Naive thymus-derived CD8-positive, alpha-beta T cell (primary cell): Measurements from ENCODE around the gene UPF3A. TPM values are rescaled to one million over a fixed set of nuclear protein-coding genes. Genes with fewer than 3 reads are reported as not detected.
"Not testable (repeated sequence)": the region's sequence is repeated elsewhere in the genome, so short reads cannot be mapped to it uniquely, and the experiment has no call there.

Experiments
- ATAC-seq, 2 donors: fragments of 150-1000 bp; cut with Tn5 transposase in 1 of 2; sonication (Bioruptor Pico), chemical (Tn5 transposase) in 1 of 2; 1 replicate in 1 of 2; 2 replicates in 1 of 2; pipeline ENCODE4 v1.10.0; 2021; ENCODE audit warnings: mild to moderate bottlenecking in 2 of 2, moderate library complexity in 2 of 2
- POLR2A ChIA-PET: fragments of 350-600 bp; sonication (Branson Sonifier 250); formaldehyde crosslinking; loops from one replicate; lab custom pipeline; 2021; ENCODE audit warnings: antibody characterized with exemption; lab: Charles Lee
- DNase-seq, 10 donors: peaks; one replicate each; pipeline versions ENCODE4 v3.0.0 to v3.0.0-alpha.2; 2020 to 2022
- H3K27ac Mint-ChIP-seq, 10 donors: one replicate each; pipeline ENCODE4 v1.8.0; 2020 to 2022; ENCODE audit warnings: mild to moderate bottlenecking in 10 of 10, mixed read lengths in 10 of 10, moderate library complexity in 4 of 10, inconsistent platforms in 1 of 10
- H3K27me3 Mint-ChIP-seq, 5 donors: one replicate each; pipeline ENCODE4 v1.8.0; 2021 to 2022; ENCODE audit warnings: mixed read lengths in 5 of 5
- H3K36me3 Mint-ChIP-seq, 3 donors: one replicate each; pipeline ENCODE4 v1.8.0; 2020 to 2022; ENCODE audit warnings: mixed read lengths in 3 of 3, mild to moderate bottlenecking in 2 of 3, inconsistent platforms in 1 of 3
- H3K4me1 Mint-ChIP-seq, 4 donors: one replicate each; pipeline ENCODE4 v1.8.0; 2021 to 2022; ENCODE audit warnings: mixed read lengths in 4 of 4
- H3K4me3 Mint-ChIP-seq, 10 donors: one replicate each; pipeline ENCODE4 v1.8.0; 2020 to 2022; ENCODE audit warnings: mild to moderate bottlenecking in 10 of 10, mixed read lengths in 10 of 10, moderate library complexity in 6 of 10, inconsistent platforms in 1 of 10
- H3K9me3 Mint-ChIP-seq, 9 donors: one replicate each; pipeline ENCODE4 v1.8.0; 2020 to 2022; ENCODE audit warnings: mixed read lengths in 9 of 9, mild to moderate bottlenecking in 3 of 9, inconsistent platforms in 1 of 9, moderate library complexity in 1 of 9
- polyA plus RNA-seq, 3 donors: library from polyadenylated mRNA; unstranded; fragments of 300-500 nt; fragmentation: Illumina TruSeq; gene quantifications; one replicate each; pipeline ENCODE4 v1.2.3, GENCODE V29; 2021
- total RNA-seq, 8 experiments: library from RNA in 2 of 8; stranded (reverse) in 2 of 8; gene quantifications; one replicate each; pipeline ENCODE4 v1.2.3 and lab custom pipeline; 2021 to 2026

Gene UPF3A
- total and polyA plus RNA-seq, 5 experiments from 2014 or later, result 17.7 to 111 (median 35.4) TPM

GRCh38 chr13:114248011-114248410 is 33.4 kb upstream of the UPF3A start:
- peaks cover 3 to 9% (median 5%) of the 10 kb centered on the region in 4 donors for H3K4me1 Mint-ChIP-seq

GRCh38 chr13:114249077-114249476 is 32.3 kb upstream of the UPF3A start:
- Mint-ChIP-seq H3K9me3 (no peaks in the 10 kb centered on the region), H3K27me3 (no peaks in the 10 kb centered on the region), H3K36me3 (peaks cover 10 to 92% (median 38%) of the 10 kb centered on the region in 3 donors), H3K4me1 (peaks cover 2 to 9% (median 5%) of the 10 kb centered on the region in 4 donors), H3K27ac (no peak overlapping the region), H3K4me3 (no peak overlapping the region)
- no peak for DNase-seq
- POLR2A ChIA-PET, result interaction anchor here (0.7 kb wide), 1 partner anchor 605 kb away, joined by 4 read pairs; no protein-coding TSS in a partner anchor
- ATAC-seq, result no peak

More at GRCh38 chr13:114248011-114248410, 33.4 kb upstream of the UPF3A start:
- H3K4me3 Mint-ChIP-seq, result no peak overlapping the region
- POLR2A ChIA-PET, result no interaction called here
- no peaks in the 10 kb centered on the region for H3K9me3 Mint-ChIP-seq
- H3K36me3 Mint-ChIP-seq, result peaks cover 10 to 93% (median 45%) of the 10 kb centered on the region in 3 donors
- no peak overlapping the region for H3K27ac Mint-ChIP-seq
- DNase-seq, result no peak
- H3K27me3 Mint-ChIP-seq, result no peaks in the 10 kb centered on the region
- no peak for ATAC-seq

- H3K9me3 Mint-ChIP-seq, H3K4me3 Mint-ChIP-seq, ATAC-seq, DNase-seq, H3K27me3 Mint-ChIP-seq, H3K4me1 Mint-ChIP-seq, POLR2A ChIA-PET: not testable (repeated sequence)
- peak overlapping the region in 3 of 10 donors; percentile 3 to 57 (median 33) for H3K27ac Mint-ChIP-seq
- H3K36me3 Mint-ChIP-seq, result peaks cover 2 to 90% (median 24%) of the 10 kb centered on the region in 3 donors
These were observed 29.6 kb upstream of the UPF3A start for GRCh38 chr13:114251639-114252440.

- H3K9me3 Mint-ChIP-seq, result no peaks in the 10 kb centered on the region
- POLR2A ChIA-PET, result interaction anchor here (0.6 to 1.1 kb wide), 4 partner anchors 25 to 62 kb away, joined by 3 to 7 read pairs (median 4); partner anchors contain the start of gene UPF3A
These were observed 24.9 kb upstream of the UPF3A start for GRCh38 chr13:114256547-114256946.

GRCh38 chr13:114257014-114257413 is 24.4 kb upstream of the UPF3A start:
- ATAC-seq (no peak), DNase-seq (no peak)
- H3K4me1 Mint-ChIP-seq, result peaks cover 14 to 30% (median 17%) of the 10 kb centered on the region in 4 donors
- POLR2A ChIA-PET, result interaction anchor here (0.6 to 1.1 kb wide), 4 partner anchors 25 to 62 kb away, joined by 3 to 7 read pairs (median 4); partner anchors contain the start of gene UPF3A
- H3K9me3 Mint-ChIP-seq, result no peaks in the 10 kb centered on the region
- H3K36me3 Mint-ChIP-seq, result peaks cover 0 to 92% (median 14%) of the 10 kb centered on the region in 3 donors
- no peak overlapping the region for H3K27ac Mint-ChIP-seq
- H3K27me3 Mint-ChIP-seq, result no peaks in the 10 kb centered on the region
- no peak overlapping the region for H3K4me3 Mint-ChIP-seq

More at GRCh38 chr13:114256547-114256946, 24.9 kb upstream of the UPF3A start:
- DNase-seq (no peak), ATAC-seq (no peak)
- Mint-ChIP-seq H3K36me3 (peaks cover 0 to 93% (median 15%) of the 10 kb centered on the region in 3 donors), H3K27me3 (no peaks in the 10 kb centered on the region), H3K4me1 (peaks cover 15 to 25% (median 16%) of the 10 kb centered on the region in 4 donors), H3K27ac (peak overlapping the region in 4 of 10 donors; percentile 2 to 35 (median 4)), H3K4me3 (no peak overlapping the region)

- Mint-ChIP-seq H3K9me3 (no peaks in the 10 kb centered on the region), H3K4me3 (no peak overlapping the region), H3K36me3 (peaks cover 2 to 91% (median 25%) of the 10 kb centered on the region in 3 donors), H3K27me3 (no peaks in the 10 kb centered on the region), H3K4me1 (peaks cover 18 to 46% (median 31%) of the 10 kb centered on the region in 4 donors), H3K27ac (no peak overlapping the region)
- DNase-seq (no peak), ATAC-seq (no peak)
- POLR2A ChIA-PET, result interaction anchor here (1.1 kb wide), 1 partner anchor 23 kb away, joined by 5 read pairs; the partner anchor contains the start of gene UPF3A
These were observed 22.8 kb upstream of the UPF3A start for GRCh38 chr13:114258589-114258988.

- H3K27me3 Mint-ChIP-seq, result no peaks in the 10 kb centered on the region
- ATAC-seq (no peak), DNase-seq (no peak)
- H3K4me1 Mint-ChIP-seq, result peaks cover 18 to 53% (median 33%) of the 10 kb centered on the region in 4 donors
- H3K4me3 Mint-ChIP-seq, result no peak overlapping the region
- H3K9me3 Mint-ChIP-seq, result no peaks in the 10 kb centered on the region
- no peak overlapping the region for H3K27ac Mint-ChIP-seq
- peaks cover 4 to 91% (median 27%) of the 10 kb centered on the region in 3 donors for H3K36me3 Mint-ChIP-seq
- POLR2A ChIA-PET, result interaction anchor here (0.5 to 0.7 kb wide), 2 partner anchors 15 to 31 kb away, joined by 3 to 5 read pairs; no protein-coding TSS in a partner anchor
These were observed 22.0 kb upstream of the UPF3A start for GRCh38 chr13:114259374-114259773.

- peaks cover 18 to 58% (median 32%) of the 10 kb centered on the region in 4 donors for H3K4me1 Mint-ChIP-seq
- H3K9me3 Mint-ChIP-seq, result no peaks in the 10 kb centered on the region
- peak overlapping the region in 4 of 10 donors; percentile 24 to 79 (median 59) for H3K27ac Mint-ChIP-seq
- ATAC-seq, result no peak
- DNase-seq, result no peak
- peaks cover 4 to 91% (median 30%) of the 10 kb centered on the region in 3 donors for H3K36me3 Mint-ChIP-seq
- no peaks in the 10 kb centered on the region for H3K27me3 Mint-ChIP-seq
- H3K4me3 Mint-ChIP-seq, result no peak overlapping the region
- POLR2A ChIA-PET, result interaction anchor here (0.5 to 0.7 kb wide), 2 partner anchors 15 to 31 kb away, joined by 3 to 5 read pairs; no protein-coding TSS in a partner anchor
These were observed 21.4 kb upstream of the UPF3A start for GRCh38 chr13:114259974-114260373.

- no peaks in the 10 kb centered on the region for H3K9me3 Mint-ChIP-seq
- peak overlapping the region in 7 of 10 donors; percentile 4 to 79 (median 53) for H3K27ac Mint-ChIP-seq
- no peak for ATAC-seq
- DNase-seq, result no peak
- H3K27me3 Mint-ChIP-seq, result no peaks in the 10 kb centered on the region
- peak overlapping the region in 2 of 10 donors; percentile 19 to 30 for H3K4me3 Mint-ChIP-seq
- H3K36me3 Mint-ChIP-seq, result peaks cover 4 to 92% (median 32%) of the 10 kb centered on the region in 3 donors
- peaks cover 18 to 64% (median 32%) of the 10 kb centered on the region in 4 donors for H3K4me1 Mint-ChIP-seq
- POLR2A ChIA-PET, result no interaction called here
These were observed 20.6 kb upstream of the UPF3A start for GRCh38 chr13:114260814-114261213.

- DNase-seq (no peak), ATAC-seq (no peak)
- H3K9me3 Mint-ChIP-seq, result no peaks in the 10 kb centered on the region
- no peaks in the 10 kb centered on the region for H3K27me3 Mint-ChIP-seq
- peak overlapping the region in 3 of 10 donors; percentile 15 to 22 (median 19) for H3K4me3 Mint-ChIP-seq
- peaks cover 4 to 92% (median 38%) of the 10 kb centered on the region in 3 donors for H3K36me3 Mint-ChIP-seq
- POLR2A ChIA-PET, result no interaction called here
- H3K27ac Mint-ChIP-seq, result peak overlapping the region in 9 of 10 donors; percentile 4 to 83 (median 53)
- peaks cover 18 to 65% (median 32%) of the 10 kb centered on the region in 4 donors for H3K4me1 Mint-ChIP-seq
These were observed 20.0 kb upstream of the UPF3A start for GRCh38 chr13:114261328-114261965.

GRCh38 chr13:114263578-114263977 is 17.8 kb upstream of the UPF3A start:
- POLR2A ChIA-PET, result no interaction called here
- peaks cover 18 to 77% (median 41%) of the 10 kb centered on the region in 4 donors for H3K4me1 Mint-ChIP-seq
- peak in 2 of 10 donors; percentile 15 to 54 for DNase-seq
- peaks cover 0 to 4% (median 0%) of the 10 kb centered on the region in 9 donors for H3K9me3 Mint-ChIP-seq
- ATAC-seq, result peak; percentile 60 to 72
- H3K36me3 Mint-ChIP-seq, result peaks cover 4 to 92% (median 39%) of the 10 kb centered on the region in 3 donors
- peak overlapping the region in 8 of 10 donors; percentile 0 to 76 (median 60) for H3K4me3 Mint-ChIP-seq
- H3K27ac Mint-ChIP-seq, result peak overlapping the region; percentile 53 to 94 (median 84)
- H3K27me3 Mint-ChIP-seq, result no peaks in the 10 kb centered on the region

GRCh38 chr13:114264313-114264712 is 17.1 kb upstream of the UPF3A start:
- Mint-ChIP-seq H3K27ac (peak overlapping the region in 2 of 10 donors; percentile 33 to 71), H3K36me3 (peaks cover 4 to 91% (median 42%) of the 10 kb centered on the region in 3 donors), H3K4me1 (peaks cover 18 to 83% (median 43%) of the 10 kb centered on the region in 4 donors)
- H3K4me3 Mint-ChIP-seq, ATAC-seq, POLR2A ChIA-PET, DNase-seq, H3K27me3 Mint-ChIP-seq, H3K9me3 Mint-ChIP-seq: not testable (repeated sequence)
